Mucosa of stomach (tissue), 1 donor: ENCODE data around the gene ANXA3.
"Not testable (repeated sequence)": the region's sequence is repeated elsewhere in the genome, so short reads cannot be mapped to it uniquely, and the experiment has no call there.

Experiments used
- H3K27me3 ChIP-seq: one replicate; pipeline ENCODE4 v1.7.0; 2013; ENCODE audit warnings: mild to moderate bottlenecking, low read length; ENCODE audit not compliant: control insufficient read depth, insufficient read depth
- H3K36me3 ChIP-seq: one replicate; pipeline ENCODE4 v1.7.0; 2013; ENCODE audit warnings: low read length; ENCODE audit not compliant: control insufficient read depth, insufficient read depth
- H3K4me1 ChIP-seq: one replicate; pipeline ENCODE4 v1.7.0; 2013; ENCODE audit warnings: mild to moderate bottlenecking, low read length; ENCODE audit not compliant: control insufficient read depth, insufficient read depth
- H3K4me3 ChIP-seq: one replicate; pipeline ENCODE4 v1.7.0; 2013; ENCODE audit warnings: low read length
- H3K9ac ChIP-seq: one replicate; pipeline ENCODE4 v1.7.0; 2013; ENCODE audit warnings: mild to moderate bottlenecking, low read length, moderate library complexity
- H3K9me3 ChIP-seq: one replicate; pipeline ENCODE4 v1.7.0; 2013; ENCODE audit warnings: mild to moderate bottlenecking, low read length, moderate library complexity; ENCODE audit not compliant: control insufficient read depth
- donor health status: Pancreatic carcinoma.

ANXA3 gene

GRCh38 chr4:78588894-78589545, 37.5 kb downstream of the ANXA3 start:
- no peak overlapping the region for H3K4me3 ChIP-seq
- H3K9ac ChIP-seq: no peak overlapping the region

GRCh38 chr4:78591404-78591803, 39.8 kb downstream of the ANXA3 start:
- Histone ChIP-seq H3K9me3 (no peaks in the 10 kb centered on the region), H3K4me3 (no peak overlapping the region), H3K9ac (no peak overlapping the region), H3K36me3 (no peaks in the 10 kb centered on the region), H3K4me1 (peaks cover 20% of the 10 kb centered on the region), H3K27me3 (no peaks in the 10 kb centered on the region)

More at GRCh38 chr4:78588894-78589545, 37.5 kb downstream of the ANXA3 start:
- Histone ChIP-seq H3K36me3 (no peaks in the 10 kb centered on the region), H3K4me1 (peaks cover 25% of the 10 kb centered on the region), H3K9me3 (no peaks in the 10 kb centered on the region), H3K27me3 (no peaks in the 10 kb centered on the region)

- Histone ChIP-seq H3K4me3 (no peak overlapping the region), H3K4me1 (peaks cover 22% of the 10 kb centered on the region), H3K9me3 (no peaks in the 10 kb centered on the region), H3K9ac (no peak overlapping the region), H3K27me3 (no peaks in the 10 kb centered on the region), H3K36me3 (no peaks in the 10 kb centered on the region)
Measured at GRCh38 chr4:78592088-78592783, 40.7 kb downstream of the ANXA3 start.

DNA sequence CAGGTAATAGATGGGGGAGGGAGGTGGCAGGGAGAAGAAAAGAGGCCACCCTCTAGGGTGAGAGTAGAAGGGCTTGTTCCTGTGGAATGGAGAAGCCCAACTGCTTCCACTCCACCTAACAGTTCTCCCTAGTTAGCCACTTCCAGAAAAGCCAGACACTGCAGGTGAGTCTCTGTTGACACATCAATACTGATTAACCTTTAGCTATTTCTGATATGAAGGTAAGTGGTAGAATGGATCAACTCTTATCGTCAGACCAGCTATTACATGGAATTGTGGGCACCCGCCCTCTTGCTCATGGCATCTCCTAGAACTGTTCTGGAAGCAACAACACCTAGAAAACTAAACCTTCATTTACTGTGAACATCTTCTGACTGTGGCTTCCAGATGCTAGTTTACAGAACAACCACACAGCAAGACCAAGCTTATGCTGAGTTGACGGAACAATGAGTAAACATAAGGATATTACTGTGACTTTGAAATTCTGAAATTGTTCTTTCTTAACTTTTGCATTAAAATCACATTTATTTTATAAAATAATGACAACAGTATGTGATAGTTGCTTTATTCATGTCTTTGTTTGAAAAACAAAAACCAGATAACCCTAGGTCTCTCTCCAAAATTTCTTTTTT, 44.7 kb downstream of the ANXA3 start:
- no peak overlapping the region for H3K4me3 ChIP-seq
- H3K9me3 ChIP-seq: no peaks in the 10 kb centered on the region
- no peak overlapping the region for H3K9ac ChIP-seq
- no peaks in the 10 kb centered on the region for H3K27me3 ChIP-seq
- no peaks in the 10 kb centered on the region for H3K36me3 ChIP-seq
- peaks cover 27% of the 10 kb centered on the region for H3K4me1 ChIP-seq

DNA sequence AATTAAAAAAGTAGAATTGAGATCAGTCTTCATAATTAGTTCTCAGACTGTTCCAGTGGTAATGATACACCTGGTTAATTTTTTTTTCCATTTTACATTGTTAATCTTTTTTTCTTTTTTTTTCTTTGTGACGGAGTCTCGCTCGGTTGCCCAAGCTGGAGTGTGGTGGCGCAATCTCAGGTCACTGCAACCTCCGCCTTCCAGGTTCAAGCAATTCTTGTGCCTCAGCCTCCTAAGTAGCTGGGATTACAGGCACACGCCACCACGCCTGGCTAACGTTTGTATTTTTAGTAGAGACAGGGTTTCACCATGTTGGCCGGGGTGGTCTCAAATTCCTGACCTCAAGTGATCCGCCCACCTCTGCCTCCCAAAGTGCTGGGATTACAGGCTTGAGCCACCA, 46.9 kb downstream of the ANXA3 start:
- H3K9me3 ChIP-seq, H3K9ac ChIP-seq, H3K4me3 ChIP-seq, H3K27me3 ChIP-seq, H3K36me3 ChIP-seq: not testable (repeated sequence)
- H3K4me1 ChIP-seq: peaks cover 15% of the 10 kb centered on the region

- Histone ChIP-seq H3K9me3 (no peaks in the 10 kb centered on the region), H3K4me1 (peaks cover 15% of the 10 kb centered on the region), H3K4me3 (no peak overlapping the region), H3K27me3 (no peaks in the 10 kb centered on the region), H3K9ac (no peak overlapping the region), H3K36me3 (no peaks in the 10 kb centered on the region)
Measured at GRCh38 chr4:78599147-78599546, 47.6 kb downstream of the ANXA3 start.

DNA sequence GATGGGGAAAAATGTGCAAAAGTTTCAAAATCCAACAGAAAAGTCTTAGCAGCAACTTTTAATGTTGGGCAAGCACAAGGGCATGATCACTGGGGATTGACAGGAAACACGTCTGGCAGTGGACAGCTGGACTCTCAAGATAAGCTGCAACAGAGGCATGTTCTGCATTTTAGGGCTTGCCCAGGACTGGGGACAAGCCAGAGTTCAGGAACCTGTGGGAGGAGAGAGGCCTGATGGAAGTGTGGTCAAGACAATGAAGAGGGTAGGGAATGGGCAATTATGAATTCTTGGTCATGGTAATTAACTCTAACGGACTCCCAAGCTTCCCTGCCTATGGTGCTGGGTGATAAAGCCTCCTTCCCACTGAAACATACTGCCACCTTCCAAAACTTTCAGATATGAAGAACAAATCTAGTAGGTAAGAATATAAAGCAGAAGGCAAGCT, 48.4 kb downstream of the ANXA3 start:
- no peaks in the 10 kb centered on the region for H3K36me3 ChIP-seq
- H3K27me3 ChIP-seq: no peaks in the 10 kb centered on the region
- no peaks in the 10 kb centered on the region for H3K9me3 ChIP-seq
- H3K9ac ChIP-seq: no peak overlapping the region
- peaks cover 15% of the 10 kb centered on the region for H3K4me1 ChIP-seq
- H3K4me3 ChIP-seq: no peak overlapping the region

- H3K9ac ChIP-seq: no peak overlapping the region
- H3K4me1 ChIP-seq: peaks cover 11% of the 10 kb centered on the region
- no peaks in the 10 kb centered on the region for H3K9me3 ChIP-seq
- H3K27me3 ChIP-seq: no peaks in the 10 kb centered on the region
- no peaks in the 10 kb centered on the region for H3K36me3 ChIP-seq
- no peak overlapping the region for H3K4me3 ChIP-seq
Measured at GRCh38 chr4:78601013-78601412, 49.4 kb downstream of the ANXA3 start.

- Histone ChIP-seq H3K9me3 (no peaks in the 10 kb centered on the region), H3K9ac (no peak overlapping the region), H3K27me3 (no peaks in the 10 kb centered on the region), H3K4me3 (no peak overlapping the region), H3K36me3 (no peaks in the 10 kb centered on the region), H3K4me1 (peaks cover 4% of the 10 kb centered on the region)
Measured at GRCh38 chr4:78602334-78602733, 50.8 kb downstream of the ANXA3 start.

GRCh38 chr4:78603384-78603783, 51.8 kb downstream of the ANXA3 start:
- H3K4me3 ChIP-seq: no peak overlapping the region
- no peak overlapping the region for H3K9ac ChIP-seq
- H3K4me1 ChIP-seq: no peaks in the 10 kb centered on the region
- H3K36me3 ChIP-seq: no peaks in the 10 kb centered on the region
- H3K9me3 ChIP-seq: no peaks in the 10 kb centered on the region
- H3K27me3 ChIP-seq: no peaks in the 10 kb centered on the region

GRCh38 chr4:78604988-78605387, 53.4 kb downstream of the ANXA3 start:
- Histone ChIP-seq H3K4me1 (no peaks in the 10 kb centered on the region), H3K27me3 (no peaks in the 10 kb centered on the region), H3K9me3 (no peaks in the 10 kb centered on the region), H3K4me3 (no peak overlapping the region), H3K9ac (no peak overlapping the region), H3K36me3 (no peaks in the 10 kb centered on the region)

DNA sequence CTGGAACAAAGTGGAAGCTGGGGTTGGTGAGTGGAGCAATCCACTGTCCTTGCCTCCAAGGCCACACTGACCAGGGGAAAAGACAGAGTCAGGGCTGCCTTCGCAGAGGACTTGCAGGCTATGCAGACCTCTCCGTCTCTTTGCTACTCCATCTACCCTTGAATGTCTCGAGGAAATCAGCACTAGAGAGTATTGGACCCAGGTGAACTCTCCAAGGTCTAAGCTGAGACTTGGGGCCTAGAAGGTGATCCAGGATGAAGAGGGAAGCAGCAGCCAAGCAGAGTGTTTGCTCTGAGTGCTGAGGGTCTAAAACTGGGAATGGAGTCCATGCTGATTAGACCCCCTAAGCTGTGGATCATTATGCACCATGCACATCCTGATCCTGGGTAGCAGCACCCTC, 54.5 kb downstream of the ANXA3 start:
- H3K27me3 ChIP-seq: no peaks in the 10 kb centered on the region
- no peaks in the 10 kb centered on the region for H3K36me3 ChIP-seq
- no peaks in the 10 kb centered on the region for H3K4me1 ChIP-seq
- H3K4me3 ChIP-seq: no peak overlapping the region
- H3K9me3 ChIP-seq: no peaks in the 10 kb centered on the region
- no peak overlapping the region for H3K9ac ChIP-seq
